HG03460 (cell line): ENCODE results near the gene CDKN2B-AS1.

Experiments
- ATAC-seq: cut with Tn5 transposase; IDR thresholded peaks from one replicate; pipeline ENCODE4 v1.9.1; 2021; ENCODE audit not compliant: unreplicated experiment

CDKN2B-AS1 gene

DNA sequence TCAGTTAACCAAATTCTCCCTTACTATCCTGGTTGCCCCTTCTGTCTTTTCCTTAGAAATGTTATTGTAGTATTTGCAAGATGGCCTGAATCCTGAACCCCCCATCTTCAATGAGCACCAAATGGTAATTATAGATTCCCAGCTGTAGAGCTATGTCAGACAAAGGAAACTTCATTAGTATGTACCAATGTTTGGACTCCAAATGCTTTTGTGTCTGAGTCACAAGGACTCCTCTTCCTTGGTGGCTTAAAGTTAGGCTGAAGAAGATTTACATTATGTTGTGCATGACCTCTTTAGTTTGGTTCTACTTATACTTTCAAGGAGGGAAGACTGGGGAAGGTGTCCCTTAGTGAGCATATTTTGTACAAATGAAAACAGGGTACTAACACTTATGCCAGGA lies 120.4 kb downstream of the CDKN2B-AS1 start:
- ATAC-seq = no peak

DNA sequence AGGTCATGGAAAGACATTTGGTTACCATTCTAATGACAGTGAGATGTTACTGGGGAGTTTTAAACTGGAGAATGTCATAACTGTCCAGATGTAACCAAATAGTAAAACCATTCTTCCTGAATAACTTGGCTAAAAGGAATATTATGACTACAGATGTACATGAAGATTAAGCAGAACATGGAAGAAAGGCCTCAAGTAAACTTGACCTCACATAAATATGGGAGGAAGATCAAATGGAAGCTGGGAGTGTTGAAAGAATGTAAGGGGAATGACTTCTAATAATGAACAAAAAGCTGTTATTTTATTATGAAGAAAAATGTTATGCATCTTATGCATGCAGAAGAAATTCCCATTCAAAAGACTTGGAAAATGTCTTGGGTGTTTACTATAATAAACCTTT lies 122.2 kb downstream of the CDKN2B-AS1 start:
- no peak for ATAC-seq

GRCh38 chr9:22117511-22118384 lies 123.2 kb downstream of the CDKN2B-AS1 start:
- ATAC-seq = no peak

GRCh38 chr9:22118810-22119521 lies 124.4 kb downstream of the CDKN2B-AS1 start:
- ATAC-seq = no peak

DNA sequence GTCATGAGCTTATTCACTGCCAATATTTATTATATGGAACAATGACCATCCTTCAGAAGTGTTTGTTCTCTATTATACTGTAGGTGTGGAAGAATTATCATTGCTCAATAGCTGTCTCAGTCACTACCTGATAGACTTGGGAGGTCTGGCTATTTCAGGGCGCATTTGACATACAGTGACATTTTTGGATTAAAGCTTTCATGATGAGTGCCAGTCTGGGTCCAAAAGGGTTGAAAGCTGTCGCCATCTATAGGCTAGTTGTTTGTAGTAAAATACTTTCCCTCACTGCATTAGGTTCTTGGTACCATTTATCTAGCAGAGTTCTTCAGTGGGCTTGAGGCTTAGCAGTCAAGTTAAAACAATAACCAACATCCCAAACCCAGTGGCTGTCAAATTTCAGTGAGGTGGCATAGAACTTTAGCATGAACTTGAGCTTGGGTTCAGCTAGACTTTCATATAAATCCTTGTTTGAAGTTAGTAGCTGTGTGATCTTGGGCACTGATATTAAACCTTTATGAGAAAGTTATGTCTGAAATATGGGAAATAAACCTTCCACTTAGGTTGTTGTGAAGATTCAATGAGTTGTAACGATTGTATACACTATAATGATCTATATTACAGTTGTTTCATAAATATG lies 125.0 kb downstream of the CDKN2B-AS1 start:
- ATAC-seq = no peak

- no peak for ATAC-seq
Measured at GRCh38 chr9:22120159-22120549, 125.6 kb downstream of the CDKN2B-AS1 start.

DNA sequence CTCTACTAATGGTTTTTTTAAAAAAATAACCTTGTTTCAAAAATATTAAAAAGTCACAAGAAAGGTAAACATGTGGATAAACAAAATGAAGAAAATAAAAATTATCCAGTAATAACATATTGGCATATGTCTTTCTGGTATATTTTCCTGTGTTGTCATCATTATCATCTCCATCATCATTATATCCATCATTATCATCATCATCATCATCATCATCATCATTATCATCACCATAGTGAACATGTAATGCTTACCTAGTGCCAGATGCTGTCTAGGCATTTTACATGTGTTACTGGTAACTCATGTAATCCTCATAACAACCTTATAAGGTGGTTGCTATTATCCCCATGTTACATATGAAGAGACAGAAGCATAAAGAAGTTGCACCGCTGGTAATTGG lies 126.0 kb downstream of the CDKN2B-AS1 start:
- ATAC-seq = no peak

GRCh38 chr9:22124263-22125011 lies 129.8 kb downstream of the CDKN2B-AS1 start:
- ATAC-seq = no peak

DNA sequence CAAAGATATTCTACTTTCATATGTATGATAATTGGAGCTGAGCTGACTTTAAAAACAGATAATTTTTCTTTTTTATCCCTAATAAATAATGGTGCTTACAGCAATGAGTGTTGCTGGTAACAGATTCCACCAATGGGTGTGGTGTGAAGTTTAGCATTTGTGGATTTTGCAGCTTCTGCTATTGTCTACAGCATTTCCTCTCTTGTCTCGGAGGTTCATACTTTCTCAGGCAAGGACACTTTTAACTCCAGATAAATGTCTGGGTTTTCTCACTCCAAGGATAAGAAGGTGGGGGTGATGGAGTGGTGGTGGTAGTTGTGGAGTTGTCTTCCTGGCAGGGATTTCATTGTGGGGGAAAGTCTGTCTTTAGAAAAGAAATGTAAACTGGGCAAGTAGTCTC lies 134.5 kb downstream of the CDKN2B-AS1 start:
- ATAC-seq = no peak

DNA sequence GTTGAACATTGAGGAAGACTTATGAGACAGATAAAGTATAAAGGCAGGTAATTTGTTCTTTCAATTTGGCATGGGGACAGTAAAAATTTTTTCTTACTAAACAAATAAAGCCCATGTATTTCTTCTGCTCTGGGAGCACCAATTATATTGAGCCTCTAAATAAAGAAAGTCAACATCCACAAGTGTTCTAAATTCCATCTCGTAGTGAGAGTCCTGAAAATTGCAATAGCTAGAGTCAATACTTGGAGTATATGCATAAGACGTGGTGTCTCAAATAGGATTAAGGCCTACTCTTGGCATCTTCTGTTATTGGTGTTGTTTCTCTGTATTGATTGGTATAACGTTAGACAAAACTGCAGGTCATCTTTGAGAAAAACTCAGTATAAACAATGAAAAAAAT lies 135.0 kb downstream of the CDKN2B-AS1 start:
- no peak for ATAC-seq

- no peak for ATAC-seq
Measured at GRCh38 chr9:22131817-22132216, 137.2 kb downstream of the CDKN2B-AS1 start.

DNA sequence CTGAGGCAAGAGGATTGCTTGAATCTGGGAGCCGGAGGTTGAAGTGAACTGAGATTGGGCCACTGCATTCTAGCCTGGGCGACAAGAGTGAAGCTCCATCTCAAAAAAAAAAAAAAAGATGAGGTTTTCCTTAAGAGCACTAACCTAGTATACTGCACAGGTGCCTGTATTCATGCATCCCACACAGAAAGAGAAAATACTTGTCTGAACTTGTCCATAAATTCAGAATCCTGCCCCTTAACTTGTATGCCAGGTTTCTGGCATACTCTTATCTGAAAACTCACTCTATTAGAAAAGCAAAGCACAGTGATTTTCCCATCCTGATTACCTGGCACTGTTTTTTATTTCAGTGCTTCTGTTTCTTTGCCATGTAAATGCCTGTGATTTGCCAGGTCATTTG lies 139.8 kb downstream of the CDKN2B-AS1 start:
- ATAC-seq = no peak

- ATAC-seq = no peak
Measured at GRCh38 chr9:22136461-22137096, 142.0 kb downstream of the CDKN2B-AS1 start.

DNA sequence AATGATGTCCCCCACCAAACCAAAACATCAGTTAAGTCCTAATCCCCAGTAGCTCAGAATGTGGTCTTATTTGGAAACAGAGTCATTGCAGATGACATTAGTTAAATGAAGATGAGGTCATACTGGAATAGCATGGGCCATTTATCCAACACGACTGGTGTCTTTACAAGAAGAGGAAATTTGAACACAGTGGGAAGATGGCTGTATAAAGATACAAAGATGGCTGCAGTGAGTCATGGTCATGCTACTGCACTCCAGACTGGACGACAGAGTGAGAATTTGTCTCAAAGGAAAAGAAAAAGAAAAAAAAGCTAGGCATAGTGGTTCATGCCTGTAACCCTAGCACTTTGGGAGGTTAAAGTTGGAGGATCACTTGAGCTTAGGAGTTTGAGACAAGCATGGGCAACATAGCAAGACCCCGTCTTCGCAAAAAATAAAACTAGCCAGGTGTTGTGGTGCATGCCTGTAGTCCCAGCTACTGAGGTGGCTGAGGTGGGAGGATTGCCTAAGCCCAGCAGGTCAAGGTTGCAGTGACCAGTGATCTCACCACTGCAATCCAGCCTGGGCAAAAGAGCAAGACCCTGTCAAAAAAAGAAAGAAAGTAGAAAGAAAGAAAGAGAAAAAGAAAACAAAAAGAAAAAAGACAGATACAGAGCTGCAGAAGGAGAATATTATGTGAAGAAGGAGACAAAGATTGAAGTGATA lies 144.5 kb downstream of the CDKN2B-AS1 start:
- no peak for ATAC-seq

DNA sequence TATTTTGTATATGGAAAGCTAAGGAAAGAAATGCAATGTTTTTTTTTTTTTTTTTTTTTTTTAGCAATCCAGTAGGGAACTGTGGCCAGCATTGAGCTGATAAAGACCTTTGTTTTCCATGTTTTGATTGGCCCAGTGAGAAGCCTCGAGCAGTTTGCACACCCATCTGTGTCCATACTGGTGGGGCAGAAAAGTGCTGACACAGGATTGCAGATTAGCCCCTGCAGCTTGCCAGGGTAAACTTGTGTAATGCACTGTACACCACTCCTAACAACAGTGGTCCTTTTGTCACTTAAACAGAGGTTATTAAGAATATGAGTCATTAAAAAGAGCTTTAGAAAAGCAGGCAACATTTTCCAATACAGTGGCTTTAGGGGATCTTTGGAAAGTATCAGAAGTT lies 147.3 kb downstream of the CDKN2B-AS1 start:
- ATAC-seq = no peak

DNA sequence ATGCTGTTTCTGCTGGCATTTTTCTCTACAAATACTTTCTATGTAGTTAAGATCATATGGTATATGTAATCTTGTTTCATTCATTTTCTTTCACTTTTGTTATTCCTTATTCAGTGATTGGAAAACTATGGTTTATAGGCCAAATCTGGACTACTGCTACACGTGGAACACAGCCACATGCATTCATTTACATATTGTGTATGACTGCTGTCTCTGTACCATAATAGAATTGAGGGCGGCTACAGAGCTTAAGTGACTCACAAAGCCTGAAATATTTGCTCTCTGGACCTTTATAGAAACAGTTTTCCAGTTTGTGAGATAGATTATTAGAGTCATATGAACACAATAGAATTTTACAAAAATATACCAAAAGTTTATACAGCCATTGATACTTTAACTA lies 148.1 kb downstream of the CDKN2B-AS1 start:
- ATAC-seq = no peak

DNA sequence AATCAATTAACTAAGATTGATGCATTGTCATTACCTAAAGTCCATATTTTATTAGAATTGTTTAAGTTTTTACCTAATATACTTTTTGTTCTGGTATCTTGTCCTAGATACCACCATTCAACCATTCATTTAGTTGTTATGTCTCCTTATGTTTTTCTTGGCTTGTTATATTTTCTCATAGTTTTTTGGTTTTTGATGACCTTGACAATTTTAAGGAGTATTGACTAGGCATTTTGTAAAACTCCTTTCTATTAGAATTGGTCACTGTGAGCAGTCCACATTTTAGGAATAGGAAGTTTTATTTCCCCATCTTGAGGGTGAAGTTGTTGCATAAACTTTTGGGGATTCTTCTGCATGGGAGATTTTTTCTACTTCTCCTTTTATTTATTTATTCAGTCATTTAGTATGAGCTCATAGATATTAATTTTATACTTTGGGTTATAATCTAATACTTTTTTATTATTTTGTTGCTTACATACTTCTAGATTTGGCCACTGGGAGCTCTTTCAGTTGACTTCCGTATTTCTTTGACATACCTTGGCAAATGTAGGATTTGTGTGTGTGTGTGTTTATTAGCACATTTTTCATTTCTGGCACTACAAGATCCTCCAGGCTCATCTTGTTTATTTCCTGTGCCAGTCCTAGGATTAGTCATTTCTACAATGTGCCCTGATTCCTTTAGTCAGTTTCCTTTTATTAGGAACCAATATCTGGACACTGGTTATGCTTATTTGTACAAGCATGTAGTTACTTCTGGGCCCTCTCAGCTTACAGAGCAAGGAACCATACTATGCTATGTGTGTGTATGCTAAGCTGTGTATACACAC lies 149.4 kb downstream of the CDKN2B-AS1 start:
- no peak for ATAC-seq

DNA sequence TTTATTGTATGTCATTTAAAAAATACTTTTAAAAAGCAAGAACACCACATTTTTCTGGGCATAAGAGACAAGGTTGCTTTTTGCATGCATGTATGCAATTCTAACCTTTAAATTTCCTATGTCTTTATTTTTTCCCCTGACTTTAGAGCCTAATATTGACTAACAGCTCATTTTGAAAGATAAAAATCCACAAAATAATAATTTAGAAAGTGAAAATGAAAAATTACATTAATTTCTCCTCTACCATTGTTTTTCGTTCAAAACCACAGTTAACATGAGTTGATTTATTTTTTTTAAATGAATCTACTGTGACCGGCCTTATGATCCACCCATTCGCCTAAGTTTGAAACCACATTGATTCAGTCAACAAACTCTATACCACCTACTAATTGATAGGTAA lies 152.0 kb downstream of the CDKN2B-AS1 start:
- no peak for ATAC-seq

- ATAC-seq = no peak
Measured at GRCh38 chr9:22147813-22148527, 153.4 kb downstream of the CDKN2B-AS1 start.
